ENCODE results near the gene PTDSS2.
"Not testable (repeated sequence)": the region's sequence is repeated elsewhere in the genome, so short reads cannot be mapped to it uniquely, and the experiment has no call there.

The PTDSS2 gene

GRCh38 chr11:408154-409007 is 41.7 kb upstream of the PTDSS2 start:
- Histone ChIP-seq H3K4me1 (ENCODE audit: control insufficient read depth, insufficient read depth, low read length) (no peaks in the 10 kb centered on the region), H3K36me3 (ENCODE audit: control insufficient read depth, insufficient read depth, low read length) (peaks cover 18% of the 10 kb centered on the region), H3K9me3 (ENCODE audit: control insufficient read depth, insufficient read depth, low read length) (no peaks in the 10 kb centered on the region)

GRCh38 chr11:409008-409599 is 41.0 kb upstream of the PTDSS2 start:
- Histone ChIP-seq H3K36me3 (ENCODE audit: control insufficient read depth, insufficient read depth, low read length) (peaks cover 11% of the 10 kb centered on the region), H3K27me3 (ENCODE audit: control insufficient read depth, insufficient read depth, low read length) (no peaks in the 10 kb centered on the region), H3K9ac (ENCODE audit: low read depth, low read length) (no peak overlapping the region), H3K4me3 (ENCODE audit: low read depth, low read length) (no peak overlapping the region), H3K9me3 (ENCODE audit: control insufficient read depth, insufficient read depth, low read length) (no peaks in the 10 kb centered on the region), H3K4me1 (ENCODE audit: control insufficient read depth, insufficient read depth, low read length) (no peaks in the 10 kb centered on the region)

More at GRCh38 chr11:408154-409007, 41.7 kb upstream of the PTDSS2 start:
- H3K27me3 ChIP-seq (ENCODE audit: control insufficient read depth, insufficient read depth, low read length) = no peaks in the 10 kb centered on the region
- no peak overlapping the region for H3K4me3 ChIP-seq (ENCODE audit: low read depth, low read length)
- no peak overlapping the region for H3K9ac ChIP-seq (ENCODE audit: low read depth, low read length)

GRCh38 chr11:409600-410483 is 40.2 kb upstream of the PTDSS2 start:
- peaks cover 11% of the 10 kb centered on the region for H3K36me3 ChIP-seq (ENCODE audit: control insufficient read depth, insufficient read depth, low read length)
- H3K4me3 ChIP-seq (ENCODE audit: low read depth, low read length) = no peak overlapping the region
- H3K27me3 ChIP-seq (ENCODE audit: control insufficient read depth, insufficient read depth, low read length) = no peaks in the 10 kb centered on the region
- H3K4me1 ChIP-seq (ENCODE audit: control insufficient read depth, insufficient read depth, low read length) = no peaks in the 10 kb centered on the region
- no peak overlapping the region for H3K9ac ChIP-seq (ENCODE audit: low read depth, low read length)
- H3K9me3 ChIP-seq (ENCODE audit: control insufficient read depth, insufficient read depth, low read length) = no peaks in the 10 kb centered on the region

GRCh38 chr11:410711-411110 is 39.4 kb upstream of the PTDSS2 start:
- not testable (repeated sequence) for H3K27me3 ChIP-seq (ENCODE audit: control insufficient read depth, insufficient read depth, low read length); H3K4me3 ChIP-seq (ENCODE audit: low read depth, low read length); H3K9me3 ChIP-seq (ENCODE audit: control insufficient read depth, insufficient read depth, low read length); H3K36me3 ChIP-seq (ENCODE audit: control insufficient read depth, insufficient read depth, low read length); H3K4me1 ChIP-seq (ENCODE audit: control insufficient read depth, insufficient read depth, low read length); H3K9ac ChIP-seq (ENCODE audit: low read depth, low read length)

- not testable (repeated sequence) for H3K27me3 ChIP-seq (ENCODE audit: control insufficient read depth, insufficient read depth, low read length); H3K4me3 ChIP-seq (ENCODE audit: low read depth, low read length); H3K4me1 ChIP-seq (ENCODE audit: control insufficient read depth, insufficient read depth, low read length); H3K36me3 ChIP-seq (ENCODE audit: control insufficient read depth, insufficient read depth, low read length); H3K9ac ChIP-seq (ENCODE audit: low read depth, low read length); H3K9me3 ChIP-seq (ENCODE audit: control insufficient read depth, insufficient read depth, low read length)
These were observed 38.6 kb upstream of the PTDSS2 start for GRCh38 chr11:411520-411919.

- no peaks in the 10 kb centered on the region for H3K9me3 ChIP-seq (ENCODE audit: control insufficient read depth, insufficient read depth, low read length)
- H3K27me3 ChIP-seq (ENCODE audit: control insufficient read depth, insufficient read depth, low read length) = no peaks in the 10 kb centered on the region
- H3K4me1 ChIP-seq (ENCODE audit: control insufficient read depth, insufficient read depth, low read length) = no peaks in the 10 kb centered on the region
- H3K36me3 ChIP-seq (ENCODE audit: control insufficient read depth, insufficient read depth, low read length) = peaks cover 3% of the 10 kb centered on the region
- no peak overlapping the region for H3K4me3 ChIP-seq (ENCODE audit: low read depth, low read length)
- H3K9ac ChIP-seq (ENCODE audit: low read depth, low read length) = no peak overlapping the region
These were observed 37.4 kb upstream of the PTDSS2 start for GRCh38 chr11:412641-413119.

- H3K9ac ChIP-seq (ENCODE audit: low read depth, low read length) = no peak overlapping the region
- H3K36me3 ChIP-seq (ENCODE audit: control insufficient read depth, insufficient read depth, low read length) = peaks cover 3% of the 10 kb centered on the region
- H3K4me1 ChIP-seq (ENCODE audit: control insufficient read depth, insufficient read depth, low read length) = no peaks in the 10 kb centered on the region
- H3K27me3 ChIP-seq (ENCODE audit: control insufficient read depth, insufficient read depth, low read length) = no peaks in the 10 kb centered on the region
- H3K9me3 ChIP-seq (ENCODE audit: control insufficient read depth, insufficient read depth, low read length) = no peaks in the 10 kb centered on the region
- H3K4me3 ChIP-seq (ENCODE audit: low read depth, low read length) = no peak overlapping the region
These were observed 36.7 kb upstream of the PTDSS2 start for GRCh38 chr11:413120-414081.

- H3K4me3 ChIP-seq (ENCODE audit: low read depth, low read length) = no peak overlapping the region
These were observed 35.7 kb upstream of the PTDSS2 start for GRCh38 chr11:414318-414857.

GRCh38 chr11:415640-416041 is 34.4 kb upstream of the PTDSS2 start:
- Histone ChIP-seq H3K27me3 (ENCODE audit: control insufficient read depth, insufficient read depth, low read length) (no peaks in the 10 kb centered on the region), H3K9ac (ENCODE audit: low read depth, low read length) (no peak overlapping the region), H3K4me1 (ENCODE audit: control insufficient read depth, insufficient read depth, low read length) (no peaks in the 10 kb centered on the region), H3K36me3 (ENCODE audit: control insufficient read depth, insufficient read depth, low read length) (peaks cover 3% of the 10 kb centered on the region), H3K4me3 (ENCODE audit: low read depth, low read length) (peak overlapping the region; percentile 22), H3K9me3 (ENCODE audit: control insufficient read depth, insufficient read depth, low read length) (no peaks in the 10 kb centered on the region)

More at GRCh38 chr11:414318-414857, 35.7 kb upstream of the PTDSS2 start:
- no peaks in the 10 kb centered on the region for H3K9me3 ChIP-seq (ENCODE audit: control insufficient read depth, insufficient read depth, low read length)
- H3K27me3 ChIP-seq (ENCODE audit: control insufficient read depth, insufficient read depth, low read length) = no peaks in the 10 kb centered on the region
- peaks cover 3% of the 10 kb centered on the region for H3K36me3 ChIP-seq (ENCODE audit: control insufficient read depth, insufficient read depth, low read length)
- H3K9ac ChIP-seq (ENCODE audit: low read depth, low read length) = no peak overlapping the region
- no peaks in the 10 kb centered on the region for H3K4me1 ChIP-seq (ENCODE audit: control insufficient read depth, insufficient read depth, low read length)

GRCh38 chr11:416051-416756 is 33.9 kb upstream of the PTDSS2 start:
- peaks cover 3% of the 10 kb centered on the region for H3K36me3 ChIP-seq (ENCODE audit: control insufficient read depth, insufficient read depth, low read length)
- H3K9me3 ChIP-seq (ENCODE audit: control insufficient read depth, insufficient read depth, low read length) = no peaks in the 10 kb centered on the region
- no peaks in the 10 kb centered on the region for H3K27me3 ChIP-seq (ENCODE audit: control insufficient read depth, insufficient read depth, low read length)
- H3K4me3 ChIP-seq (ENCODE audit: low read depth, low read length) = peak overlapping the region; percentile 60
- H3K4me1 ChIP-seq (ENCODE audit: control insufficient read depth, insufficient read depth, low read length) = no peaks in the 10 kb centered on the region
- peak overlapping the region; percentile 60 for H3K9ac ChIP-seq (ENCODE audit: low read depth, low read length)

Data from iPS-15b (cell line).